ENCODE measurements around the gene NEK11.

GRCh38 chr3:131328721-131329120 is 302.0 kb downstream of the NEK11 start:
- TF ChIP-seq TCF3 (CRISPR knock-in tag; IDR thresholded peaks at IDR 0.05) (no peak), NR3C1 (CRISPR knock-in tag; IDR thresholded peaks at IDR 0.05) (no peak), ARNT (IDR thresholded peaks at IDR 0.05) (no peak), MEIS2 (IDR thresholded peaks at IDR 0.05; ENCODE audit: partially characterized antibody) (no peak), ZNF583 (CRISPR knock-in tag; IDR thresholded peaks at IDR 0.05) (no peak), ZNF165 (CRISPR knock-in tag; IDR thresholded peaks at IDR 0.05; ENCODE audit: borderline replicate concordance) (no peak), MAZ (CRISPR knock-in tag; conservative IDR thresholded peaks at IDR 0.05 in 1 of 2, IDR thresholded peaks at IDR 0.05 in 1 of 2) (no peak), PHTF2 (CRISPR knock-in tag; IDR thresholded peaks at IDR 0.05) (no peak), DPF2 (IDR thresholded peaks at IDR 0.05) (no peak)
